H1 (cell line): ENCODE results near the gene CXADR. TPM values are rescaled to one million over a fixed set of nuclear protein-coding genes. Genes with fewer than 3 reads are reported as not detected.

ENCODE experiments used
- FOSL1 ChIP-seq: IDR thresholded peaks from 2 replicates; pipeline ENCODE4 v1.6.1; 2011; ENCODE audit warnings: mild to moderate bottlenecking, low read depth, low read length, moderate library complexity; ENCODE audit not compliant: insufficient read depth
- KDM1A ChIP-seq: fragments of 200-600, 300-600 bp; sonication (generic); IDR thresholded peaks from 2 replicates; pipeline ENCODE4 v1.7.1; 2016; ENCODE audit warnings: mild to moderate bottlenecking, low read length, borderline replicate concordance
- MAFK ChIP-seq: IDR thresholded peaks from 2 replicates; pipeline ENCODE4 v1.6.1; 2012; ENCODE audit warnings: low read depth, mild to moderate bottlenecking, improper control_type of control experiment, low read length
- RNF2 ChIP-seq: fragments of 200-900, 300-1000 bp; sonication (generic); IDR thresholded peaks from 2 replicates; pipeline ENCODE4 v1.7.1; 2016; ENCODE audit warnings: borderline replicate concordance, low read depth, mild to moderate bottlenecking, antibody characterized with exemption, low read length; ENCODE audit not compliant: poor library complexity, severe bottlenecking; ENCODE audit errors: missing control alignments
- SIX5 ChIP-seq: IDR thresholded peaks from 2 replicates; pipeline ENCODE4 v1.6.1; 2011; ENCODE audit warnings: mild to moderate bottlenecking, low read depth, low read length
- polyA plus RNA-seq, 7 experiments: library from polyadenylated mRNA; depleted of rRNA in 3 of 7; stranded (reverse) in 5 of 7; unstranded in 2 of 7; fragments of >200 nt in 5 of 7; fragments of 200-250 nt in 2 of 7; gene quantifications; 1 replicate in 5 of 7; 2 replicates in 1 of 7; 4 replicates in 1 of 7; pipeline versions ENCODE4 v1.2.1 to v1.2.3, GENCODE V29; 2011 to 2013; ENCODE audit warnings: missing spikeins in 2 of 7, mixed read lengths in 2 of 7
- total RNA-seq: library from RNA; stranded (reverse); fragmentation: NEBNext Ultra II Directional; extraction: Animal tissue kit (Norgen Biotek cat#: 25700); gene quantifications from 2 replicates; pipeline ENCODE4 v1.2.1, GENCODE V29; 2021

The CXADR gene
- total and polyA plus RNA-seq, 2 of the 8 experiments (the other 6 are each of a cell fraction or from before 2014, with no cell fraction given): 45.6 to 145 TPM

DNA sequence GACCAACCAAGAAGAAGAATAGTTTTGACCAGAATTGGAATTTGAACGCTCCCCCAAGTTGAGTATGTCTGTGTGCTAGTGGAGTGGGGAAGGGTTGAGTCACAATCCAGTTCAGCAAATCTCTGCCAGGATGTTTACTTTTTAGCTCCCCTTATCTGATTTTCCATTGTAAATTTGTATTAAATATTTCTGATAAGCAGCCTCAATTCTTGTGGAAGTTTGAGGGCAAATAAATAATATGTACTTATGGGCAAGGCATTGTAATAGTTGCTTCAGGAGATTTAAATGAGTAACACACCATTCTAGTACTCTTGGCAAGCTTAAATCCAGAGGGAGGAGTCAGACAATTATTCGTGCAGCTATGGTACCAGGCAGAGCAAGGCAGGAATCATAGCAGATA is 14.4 kb downstream of the CXADR start (continued):
- TF ChIP-seq FOSL1: no peak
- no peak for TF ChIP-seq KDM1A
- TF ChIP-seq MAFK: no peak
- no peak for TF ChIP-seq SIX5
- TF ChIP-seq RNF2: no peak
